Esophagus muscularis mucosa (tissue), 4 donors: ENCODE data around the gene CTU2. TPM values are rescaled to one million over a fixed set of nuclear protein-coding genes. Genes with fewer than 3 reads are reported as not detected.

ENCODE experiments used
- DNase-seq: peaks from one replicate; pipeline ENCODE4 v3.0.0-alpha.2; 2017; ENCODE audit errors: extremely low spot score
- H3K27ac ChIP-seq, 4 donors: fragments of 200-600 bp; sonication (generic); replicated peaks in 1 of 4; 1 replicate in 3 of 4; 2 replicates in 1 of 4; pipeline ENCODE4 v1.5.1; 2016 to 2019; ENCODE audit warnings: mild to moderate bottlenecking in 1 of 4
- H3K27me3 ChIP-seq, 4 donors: fragments of 200-600 bp; sonication (generic); one replicate each; pipeline versions ENCODE4 v1.5.1 to v1.6.0; 2016 to 2019
- H3K36me3 ChIP-seq, 4 donors: fragments of 200-600 bp; sonication (generic); one replicate each; pipeline ENCODE4 v1.5.1; 2016 to 2019
- H3K4me1 ChIP-seq, 4 donors: fragments of 200-600 bp; sonication (generic); one replicate each; pipeline ENCODE4 v1.5.1; 2016 to 2019
- H3K4me3 ChIP-seq, 4 donors: fragments of 200-600 bp; sonication (generic); 1 replicate in 2 of 4; 2 replicates in 2 of 4; pipeline ENCODE4 v1.5.1; 2016 to 2019; ENCODE audit warnings: mild to moderate bottlenecking in 4 of 4, moderate library complexity in 1 of 4
- H3K9me3 ChIP-seq, 4 donors: fragments of 200-600 bp; sonication (generic); 1 replicate in 3 of 4; 2 replicates in 1 of 4; pipeline ENCODE4 v1.5.1; 2016 to 2019
- EP300 ChIP-seq: sonication (generic); formaldehyde crosslinking; IDR thresholded peaks from one replicate; pipeline ENCODE4 v1.6.1; 2017; ENCODE audit warnings: antibody characterized with exemption
- POLR2A ChIP-seq: fragments of 450-650 bp; IDR thresholded peaks from one replicate; pipeline ENCODE4 v1.6.1; 2017; ENCODE audit warnings: antibody characterized with exemption, moderate library complexity, mild to moderate bottlenecking, low read depth
- POLR2AphosphoS5 ChIP-seq, 2 donors: sonication (generic); formaldehyde crosslinking; IDR thresholded peaks; one replicate each; pipeline ENCODE4 v1.6.1; 2017; ENCODE audit warnings: antibody characterized with exemption in 2 of 2
- WGBS: methylation state at CpG from one replicate; pipeline ENCODE4 v1.1.5; 2018; 5-methylcytosine and 5-hydroxymethylcytosine counted together
- intact Hi-C: fragments of 100-400 bp; cut with DNase I; formaldehyde crosslinking; loops from one replicate; pipeline ENCODE4 v1.15.1; 2023
- total RNA-seq, 4 donors: library from RNA; depleted of rRNA; stranded (reverse); fragments of >200 nt; gene quantifications; one replicate each; pipeline versions ENCODE4 v1.1.0 to v1.2.1, GENCODE V29; 2016
- TF ChIP-seq, protein P1 (sequence below), 3 experiments: fragments of 200-600 bp in 2 of 3; fragments of 450-650 bp in 1 of 3; sonication (generic) in 2 of 3; IDR thresholded peaks; one replicate each; pipeline ENCODE4 v1.5.1; 2017 to 2019; ENCODE audit warnings: antibody characterized with exemption in 3 of 3, mild to moderate bottlenecking in 2 of 3, moderate library complexity in 1 of 3

CTU2 gene
- total RNA-seq, 4 donors from 2014 or later = 8.9 to 14.7 (median 10.3) TPM

- H3K27me3 ChIP-seq = no peaks in the 10 kb centered on the region
- no peak for DNase-seq
- peaks cover 0 to 17% (median 6%) of the 10 kb centered on the region in 4 donors for H3K36me3 ChIP-seq
- no peak for TF ChIP-seq POLR2AphosphoS5 (IDR thresholded peaks at IDR 0.05)
- TF ChIP-seq POLR2A = no peak
- TF ChIP-seq, protein P1, sequence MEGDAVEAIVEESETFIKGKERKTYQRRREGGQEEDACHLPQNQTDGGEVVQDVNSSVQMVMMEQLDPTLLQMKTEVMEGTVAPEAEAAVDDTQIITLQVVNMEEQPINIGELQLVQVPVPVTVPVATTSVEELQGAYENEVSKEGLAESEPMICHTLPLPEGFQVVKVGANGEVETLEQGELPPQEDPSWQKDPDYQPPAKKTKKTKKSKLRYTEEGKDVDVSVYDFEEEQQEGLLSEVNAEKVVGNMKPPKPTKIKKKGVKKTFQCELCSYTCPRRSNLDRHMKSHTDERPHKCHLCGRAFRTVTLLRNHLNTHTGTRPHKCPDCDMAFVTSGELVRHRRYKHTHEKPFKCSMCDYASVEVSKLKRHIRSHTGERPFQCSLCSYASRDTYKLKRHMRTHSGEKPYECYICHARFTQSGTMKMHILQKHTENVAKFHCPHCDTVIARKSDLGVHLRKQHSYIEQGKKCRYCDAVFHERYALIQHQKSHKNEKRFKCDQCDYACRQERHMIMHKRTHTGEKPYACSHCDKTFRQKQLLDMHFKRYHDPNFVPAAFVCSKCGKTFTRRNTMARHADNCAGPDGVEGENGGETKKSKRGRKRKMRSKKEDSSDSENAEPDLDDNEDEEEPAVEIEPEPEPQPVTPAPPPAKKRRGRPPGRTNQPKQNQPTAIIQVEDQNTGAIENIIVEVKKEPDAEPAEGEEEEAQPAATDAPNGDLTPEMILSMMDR (IDR thresholded peaks at IDR 0.05) = no peak
- TF ChIP-seq EP300 = no peak
- WGBS = 75% methylated on average over 9 of the region's 11 CpGs
- peaks cover 15 to 74% (median 56%) of the 10 kb centered on the region in 4 donors for H3K4me1 ChIP-seq
- no peak overlapping the region for H3K4me3 ChIP-seq
- intact Hi-C loops = no loop called here
- H3K9me3 ChIP-seq = no peaks in the 10 kb centered on the region
- H3K27ac ChIP-seq = peak overlapping the region in 3 of 4 donors; percentile 49 to 94 (median 74)
These were observed 47.3 kb downstream of the CTU2 start for GRCh38 chr16:88753602-88754001.

DNA sequence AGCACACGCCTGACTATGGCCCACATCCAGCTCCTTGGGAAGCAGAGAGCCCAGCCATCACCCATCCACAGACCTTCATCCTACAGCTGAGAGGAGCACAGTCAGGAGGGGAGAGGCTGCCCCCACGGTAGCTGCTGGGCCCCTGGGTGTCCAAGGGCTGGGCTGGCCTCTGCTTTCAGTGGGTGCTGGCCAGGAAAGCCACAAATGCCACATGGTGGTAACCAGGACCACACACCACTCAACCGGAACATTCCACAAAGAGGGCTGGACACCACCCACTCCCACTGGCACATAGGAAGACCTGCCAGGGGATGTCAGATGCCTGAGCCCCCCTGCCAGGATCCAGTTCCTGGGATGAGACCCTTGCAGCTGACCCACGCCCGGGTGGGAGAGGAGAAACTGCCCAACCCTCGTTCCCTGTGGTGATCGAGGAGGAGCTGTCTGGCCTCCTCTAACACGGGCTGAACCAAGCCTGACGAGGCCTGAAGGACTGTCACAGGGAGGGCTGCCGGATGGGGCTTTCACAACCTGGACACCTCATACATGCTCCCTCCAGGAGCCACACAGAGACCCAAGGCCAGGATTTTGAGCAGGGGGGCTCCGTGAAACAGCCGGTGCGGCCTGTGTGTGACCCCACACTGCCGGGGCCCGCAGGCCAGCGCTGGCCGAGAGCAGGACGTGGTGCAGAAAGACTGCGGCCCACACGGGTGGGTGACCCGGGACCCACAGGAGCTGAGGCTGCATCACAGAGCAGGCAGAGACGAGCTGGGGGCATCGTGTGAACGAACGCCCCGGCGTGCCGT, 48.0 kb downstream of the CTU2 start:
- TF ChIP-seq, protein P1 (IDR thresholded peaks at IDR 0.05) = no peak
- TF ChIP-seq POLR2AphosphoS5 (IDR thresholded peaks at IDR 0.05) (no peak), EP300 (no peak), POLR2A (no peak)
- intact Hi-C loops = no loop called here
- Histone ChIP-seq H3K4me3 (no peak overlapping the region), H3K9me3 (no peaks in the 10 kb centered on the region), H3K36me3 (peaks cover 0 to 17% (median 6%) of the 10 kb centered on the region in 4 donors), H3K27ac (peak overlapping the region; percentile 49 to 94 (median 72)), H3K4me1 (peaks cover 17 to 81% (median 63%) of the 10 kb centered on the region in 4 donors), H3K27me3 (no peaks in the 10 kb centered on the region)
- no peak for DNase-seq
- WGBS = 66% methylated on average over 4 of the region's 28 CpGs

DNA sequence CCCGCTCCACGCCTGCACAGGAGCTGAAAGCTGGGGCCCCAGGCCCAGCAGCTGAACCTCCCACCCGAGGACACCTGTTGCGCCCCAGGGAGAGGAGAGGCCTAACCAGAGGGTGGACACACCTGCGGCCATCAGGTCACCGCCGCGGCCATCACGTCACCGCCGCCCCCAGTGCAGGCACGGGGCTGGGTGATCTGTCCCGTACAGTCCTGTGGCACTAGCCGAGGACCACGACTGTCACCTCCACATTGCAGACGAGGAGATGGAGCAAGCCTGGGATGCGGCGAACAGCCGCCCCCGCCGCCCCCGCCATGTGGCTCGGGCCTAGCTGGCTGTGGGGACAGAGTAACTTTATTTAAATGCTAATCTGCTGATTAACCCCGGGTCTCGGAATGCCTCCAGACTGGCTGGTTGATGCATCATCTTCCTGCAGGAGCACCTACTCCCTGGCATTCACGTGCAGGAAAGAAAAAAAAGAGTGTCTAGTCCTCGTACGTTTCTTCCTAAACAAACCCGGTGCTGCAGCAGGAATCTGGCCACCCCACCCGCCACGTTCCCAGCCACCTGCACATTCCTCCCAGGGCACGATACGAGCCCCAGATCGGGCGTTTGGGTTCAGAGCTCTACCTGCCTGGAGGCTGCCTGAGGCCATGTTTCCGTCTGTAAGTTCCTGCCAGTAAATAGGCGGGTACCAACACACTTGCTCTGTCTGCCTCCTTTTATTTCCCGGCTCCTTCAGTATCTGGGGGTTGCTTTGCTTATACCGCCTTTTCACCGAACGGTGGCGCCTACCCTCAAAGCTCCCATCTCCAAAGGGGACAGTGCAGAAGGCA, 48.8 kb downstream of the CTU2 start:
- Histone ChIP-seq H3K9me3 (no peaks in the 10 kb centered on the region), H3K4me1 (peaks cover 25 to 89% (median 71%) of the 10 kb centered on the region in 4 donors), H3K4me3 (no peak overlapping the region), H3K36me3 (peaks cover 0 to 17% (median 6%) of the 10 kb centered on the region in 4 donors), H3K27me3 (no peaks in the 10 kb centered on the region), H3K27ac (peak overlapping the region; percentile 49 to 94 (median 72))
- 68% methylated on average over 31 of the region's 42 CpGs for WGBS
- TF ChIP-seq POLR2AphosphoS5 (IDR thresholded peaks at IDR 0.05) (no peak), POLR2A (no peak)
- TF ChIP-seq, protein P1 (IDR thresholded peaks at IDR 0.05) = peak in 2 of 3 experiments; percentile 35 to 38
- DNase-seq = no peak
- intact Hi-C loops = no loop called here

DNA sequence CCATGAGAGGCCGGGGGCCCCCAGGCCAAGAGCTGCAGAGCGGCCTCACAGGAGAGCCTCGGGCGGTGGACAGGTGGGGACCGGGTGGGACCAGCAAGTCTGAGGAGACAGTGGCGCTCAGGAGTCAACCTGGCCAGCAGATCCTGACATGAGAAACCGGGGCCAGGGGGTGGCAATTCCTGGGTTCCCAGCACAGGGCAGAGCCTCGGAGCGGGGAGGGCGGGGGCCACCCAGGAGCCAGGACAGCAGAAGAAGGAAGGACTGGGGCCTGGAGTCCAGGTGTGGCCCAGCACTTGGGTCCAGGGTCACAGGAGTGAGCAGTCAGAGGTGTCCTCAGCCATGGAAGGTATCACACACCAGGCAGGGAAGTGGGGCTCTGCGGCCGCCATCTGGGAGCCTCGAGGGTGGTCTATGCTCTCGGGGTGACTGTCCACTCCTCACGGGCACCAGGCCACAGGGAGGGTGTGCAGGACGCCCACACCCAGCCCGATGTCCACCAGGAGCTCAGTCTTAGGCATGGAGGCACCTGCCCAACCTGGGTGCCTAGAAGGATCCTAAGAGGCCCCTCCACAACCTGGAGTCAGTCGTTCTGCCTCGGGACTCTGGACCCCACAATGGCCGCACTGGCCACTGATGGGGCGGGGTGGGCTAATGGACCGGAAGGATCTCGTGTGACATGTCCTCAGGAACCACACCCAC, 49.6 kb downstream of the CTU2 start:
- TF ChIP-seq, protein P1 (IDR thresholded peaks at IDR 0.05) = no peak
- TF ChIP-seq EP300 = no peak
- no peak for TF ChIP-seq POLR2AphosphoS5 (IDR thresholded peaks at IDR 0.05)
- TF ChIP-seq POLR2A = no peak
- peaks cover 33 to 92% (median 76%) of the 10 kb centered on the region in 4 donors for H3K4me1 ChIP-seq
- no peak for DNase-seq
- H3K27me3 ChIP-seq = no peaks in the 10 kb centered on the region
- intact Hi-C loops = no loop called here
- 91% methylated on average over 9 of the region's 23 CpGs for WGBS
- H3K27ac ChIP-seq = peak overlapping the region; percentile 37 to 94 (median 72)
- H3K4me3 ChIP-seq = no peak overlapping the region
- peaks cover 0 to 16% (median 6%) of the 10 kb centered on the region in 4 donors for H3K36me3 ChIP-seq
- H3K9me3 ChIP-seq = no peaks in the 10 kb centered on the region
